DMS79 treated with DMSO at 0.1 percent for 48 hours (cell line): Measurements from ENCODE around the gene MET.
A peak's percentile ranks its signal among the peaks of the same experiment; 100 is the strongest.

Experiments
- DNase-seq: peaks from one replicate; lab custom pipeline; 2025; lab: John Stamatoyannopoulos, UW

The MET gene

DNA sequence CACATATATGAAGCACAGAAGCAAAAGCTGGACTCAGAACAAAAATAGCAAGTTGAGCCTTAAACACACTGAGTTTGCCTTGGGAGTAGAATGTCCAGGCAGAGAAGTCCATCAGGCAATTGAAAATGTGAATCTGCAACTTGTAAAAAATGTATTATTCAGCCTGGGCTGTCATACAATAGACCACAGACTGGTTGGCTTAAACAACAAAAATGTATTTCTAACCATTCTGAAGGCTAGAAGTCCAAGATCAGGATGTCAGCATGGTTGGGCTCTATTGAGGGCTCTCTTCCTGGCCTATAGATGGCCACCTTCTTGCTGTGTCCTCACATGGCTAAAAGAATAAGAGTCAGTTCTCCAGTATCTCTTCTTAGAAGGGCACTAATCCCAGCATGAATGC lies 113.8 kb downstream of the MET start:
- no peak for DNase-seq

DNA sequence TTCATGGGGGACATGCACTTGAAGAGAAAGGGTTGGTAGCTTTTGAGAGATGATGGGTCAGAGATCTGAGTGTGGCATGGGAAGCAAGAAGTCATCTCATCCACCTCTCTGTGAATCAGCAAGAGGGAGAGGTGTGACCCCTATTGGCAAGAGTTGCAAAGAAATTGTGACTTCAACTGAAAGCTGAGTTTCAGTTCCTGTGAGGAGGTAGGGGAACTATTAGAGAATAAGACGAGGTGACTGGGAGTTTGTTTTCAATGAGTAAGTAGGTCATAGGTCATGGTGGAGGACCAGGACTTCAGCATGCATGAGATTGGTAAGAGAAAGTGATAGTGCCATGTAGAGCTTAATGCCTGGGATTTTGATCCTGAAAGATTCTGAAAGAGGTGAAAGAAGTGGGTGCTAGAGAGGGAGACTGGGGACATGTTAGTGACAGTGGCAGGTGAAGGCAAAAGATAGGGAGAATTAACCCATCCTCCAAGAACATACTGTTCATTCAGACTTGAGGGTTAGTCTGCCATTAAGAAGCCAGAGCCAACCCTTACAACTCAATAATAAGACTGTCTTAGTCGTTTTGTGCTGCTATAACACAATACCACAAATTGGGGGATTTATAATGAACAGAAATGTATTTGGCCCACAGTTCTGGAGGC lies 114.9 kb downstream of the MET start:
- no peak for DNase-seq

DNA sequence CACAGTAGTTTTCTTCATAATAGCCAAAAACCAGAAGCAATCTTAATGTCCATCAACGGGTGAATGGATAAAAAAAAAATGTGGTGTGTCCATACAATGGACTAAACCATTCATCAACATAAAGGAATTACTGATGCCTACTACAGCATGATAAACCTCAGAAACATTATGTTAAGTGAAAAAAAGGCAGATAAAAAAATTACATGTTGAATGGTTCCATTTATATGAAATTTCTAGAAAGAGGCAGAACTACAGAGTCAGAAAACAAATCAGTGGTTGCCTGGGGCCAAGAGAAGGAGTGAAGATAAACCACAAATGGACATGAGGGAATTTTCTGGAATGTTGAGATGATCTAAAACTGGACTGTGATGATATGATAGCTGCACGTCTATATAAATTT lies 115.9 kb downstream of the MET start:
- no peak for DNase-seq

DNA sequence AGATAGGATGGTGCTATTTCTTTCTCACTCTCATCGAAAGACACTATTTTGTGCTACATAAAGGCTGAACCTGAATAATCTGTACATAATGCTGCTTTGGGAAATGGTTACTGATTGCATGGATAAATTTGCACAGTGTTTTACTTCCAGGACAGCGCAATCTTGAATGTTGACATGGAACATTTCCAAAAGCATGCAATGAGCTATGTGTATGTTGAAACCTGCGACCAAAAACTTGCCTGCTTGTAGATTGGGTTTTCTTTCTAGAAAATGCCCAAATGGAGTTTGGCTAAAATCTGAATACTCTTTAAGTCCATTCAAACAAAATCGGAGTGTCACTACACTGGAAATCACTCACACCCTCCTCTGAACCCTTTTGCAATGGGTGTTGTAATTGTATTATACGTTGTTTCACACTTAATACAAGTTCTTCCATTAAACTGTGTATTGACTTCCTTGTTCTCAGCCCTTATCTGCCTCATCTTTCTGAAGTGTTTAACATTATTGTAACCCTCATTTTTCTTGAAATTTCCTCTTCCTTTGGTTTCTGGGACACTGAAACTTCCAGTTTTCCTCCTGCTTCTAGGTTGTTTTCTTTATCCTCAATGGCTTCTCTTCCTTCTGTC lies 116.7 kb downstream of the MET start:
- DNase-seq = no peak

DNA sequence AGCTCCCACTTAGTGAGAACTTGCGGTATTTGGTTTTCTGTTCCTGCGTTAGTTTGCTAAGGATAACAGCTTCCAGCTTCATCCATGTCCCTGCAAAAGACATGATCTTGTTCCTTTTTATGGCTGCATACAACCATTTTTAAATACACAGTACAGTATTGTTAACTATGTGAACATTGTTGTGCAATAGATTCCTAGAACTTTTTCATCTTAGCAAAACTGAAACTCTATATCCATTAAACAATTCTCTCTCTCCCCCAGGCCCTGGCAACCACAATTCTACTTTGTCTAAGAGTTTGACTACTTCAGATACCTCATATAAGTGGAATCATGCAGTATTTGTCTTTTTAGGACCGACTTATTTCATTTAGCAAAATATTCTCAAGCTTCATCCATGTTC lies 118.0 kb downstream of the MET start:
- DNase-seq = no peak

DNA sequence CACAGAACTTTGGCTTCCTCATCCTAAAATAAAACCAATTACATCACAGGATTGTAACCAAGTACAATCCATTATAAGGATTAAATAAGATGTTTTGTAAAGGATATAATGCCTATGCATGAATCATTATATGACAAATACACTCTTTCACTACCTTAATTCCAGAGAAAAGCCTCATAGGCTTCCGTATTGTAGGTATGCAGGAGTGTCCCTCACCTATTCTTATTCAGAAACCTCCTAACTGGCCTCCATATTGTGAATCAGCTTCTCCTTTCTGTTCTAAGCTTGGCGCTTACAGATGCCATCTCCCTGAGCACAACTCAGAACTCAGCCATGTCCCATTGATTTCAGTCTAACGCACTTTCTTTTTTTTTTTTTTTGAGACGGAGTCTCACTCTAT lies 120.8 kb downstream of the MET start:
- no peak for DNase-seq

DNA sequence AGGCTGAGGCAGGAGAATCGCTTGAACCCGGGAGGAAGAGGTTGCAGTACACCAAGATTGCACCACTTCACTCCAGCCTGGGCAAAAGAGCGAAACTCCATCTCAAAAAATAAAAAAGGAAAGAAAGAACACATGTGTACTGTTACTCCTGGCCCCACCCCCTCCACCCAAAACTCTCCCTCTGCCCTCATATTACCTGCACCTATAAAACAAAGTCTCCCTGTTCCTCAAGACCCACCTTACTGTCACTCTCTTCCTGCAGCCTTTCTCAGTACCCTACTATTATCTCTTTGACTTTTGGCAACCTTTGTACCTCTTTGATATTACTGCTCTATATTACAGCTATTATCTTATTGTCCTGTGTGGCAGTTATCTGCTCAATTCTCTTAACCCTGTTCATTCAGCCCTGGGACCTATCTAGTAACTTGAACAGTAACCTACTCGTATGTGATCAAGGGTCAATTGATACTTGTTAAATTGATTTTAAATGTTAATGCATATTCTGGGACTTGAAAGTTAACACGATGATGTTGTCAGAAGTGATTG lies 121.9 kb downstream of the MET start:
- no peak for DNase-seq

DNA sequence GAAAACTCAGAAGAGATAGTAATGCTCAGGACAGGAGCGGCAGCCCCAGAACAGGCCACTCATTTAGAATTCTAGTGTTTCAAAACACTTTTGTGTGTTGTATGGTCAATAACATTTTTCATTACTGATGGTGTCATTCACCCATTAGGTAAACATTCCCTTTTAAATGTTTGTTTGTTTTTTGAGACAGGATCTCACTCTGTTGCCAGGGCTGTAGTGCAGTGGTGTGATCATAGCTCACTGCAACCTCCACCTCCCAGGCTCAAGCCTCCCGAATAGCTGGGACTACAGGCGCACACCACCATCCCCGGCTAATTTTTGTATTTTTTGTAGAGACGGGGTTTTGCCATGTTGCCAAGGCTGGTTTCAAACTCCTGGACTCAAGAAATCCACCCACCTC lies 124.5 kb downstream of the MET start:
- no peak for DNase-seq

DNA sequence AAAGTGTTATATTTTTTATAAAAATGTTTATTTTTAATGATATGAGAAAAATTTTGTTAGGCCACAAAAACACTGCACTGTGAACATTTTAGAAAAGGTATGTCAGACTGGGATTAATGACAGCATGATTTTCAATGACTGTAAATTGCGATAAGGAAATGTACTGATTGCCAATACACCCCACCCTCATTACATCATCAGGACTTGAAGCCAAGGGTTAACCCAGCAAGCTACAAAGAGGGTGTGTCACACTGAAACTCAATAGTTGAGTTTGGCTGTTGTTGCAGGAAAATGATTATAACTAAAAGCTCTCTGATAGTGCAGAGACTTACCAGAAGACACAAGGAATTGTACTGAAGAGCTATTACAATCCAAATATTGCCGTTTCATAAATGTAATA lies 125.6 kb downstream of the MET start:
- DNase-seq = no peak

DNA sequence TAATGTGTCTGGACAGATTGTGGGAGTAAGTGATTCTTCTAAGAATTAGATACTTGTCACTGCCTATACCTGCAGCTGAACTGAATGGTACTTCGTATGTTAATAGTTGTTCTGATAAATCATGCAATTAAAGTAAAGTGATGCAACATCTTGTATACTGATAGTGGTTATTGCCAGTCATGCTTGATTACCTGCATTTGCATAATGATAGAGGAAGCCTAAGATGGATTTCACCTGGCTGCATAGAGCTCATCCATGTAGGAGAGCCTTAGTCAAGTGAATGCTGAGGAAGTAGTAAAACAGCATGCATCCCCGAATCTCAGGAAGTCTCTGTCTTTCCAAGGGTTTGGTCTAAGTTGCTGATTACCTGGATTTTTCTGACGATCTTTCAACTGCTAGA lies 126.2 kb downstream of the MET start:
- DNase-seq = no peak

DNA sequence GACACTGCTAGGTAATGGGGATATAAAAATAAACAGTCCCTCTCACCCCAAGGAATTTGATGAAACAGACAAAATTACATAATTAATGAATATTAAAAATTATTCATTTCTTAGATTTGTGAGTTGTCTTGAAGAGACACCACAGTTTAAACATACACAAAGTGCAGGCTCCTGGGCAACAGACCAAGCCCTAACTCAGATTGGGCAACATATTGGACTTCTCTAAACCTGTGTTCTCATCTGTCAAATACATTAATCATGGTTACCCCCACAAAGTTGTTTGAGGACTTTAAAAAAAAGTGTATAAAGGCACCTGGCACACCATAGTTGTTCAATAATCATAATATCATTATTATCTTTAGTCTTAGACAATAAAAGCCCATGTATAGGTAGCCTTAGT lies 127.9 kb downstream of the MET start:
- no peak for DNase-seq

DNA sequence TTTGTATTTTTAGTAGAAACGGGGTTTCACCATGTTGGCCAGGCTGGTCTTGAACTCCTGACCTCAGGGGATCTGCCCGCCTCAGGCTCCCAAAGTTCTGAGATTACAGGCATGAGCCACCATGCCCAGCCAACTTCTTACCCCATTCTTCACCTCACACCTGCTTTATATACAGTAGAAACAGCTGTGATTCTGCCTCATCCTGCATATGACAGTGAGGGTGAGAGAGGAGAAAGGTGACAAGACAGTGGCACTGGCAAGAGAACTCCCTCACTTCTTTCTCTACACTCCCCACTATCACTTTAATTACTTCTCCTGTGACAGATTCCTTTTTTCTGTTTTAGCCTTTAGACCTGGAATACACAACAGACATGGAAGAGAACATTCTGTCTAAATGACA lies 128.6 kb downstream of the MET start:
- no peak for DNase-seq

DNA sequence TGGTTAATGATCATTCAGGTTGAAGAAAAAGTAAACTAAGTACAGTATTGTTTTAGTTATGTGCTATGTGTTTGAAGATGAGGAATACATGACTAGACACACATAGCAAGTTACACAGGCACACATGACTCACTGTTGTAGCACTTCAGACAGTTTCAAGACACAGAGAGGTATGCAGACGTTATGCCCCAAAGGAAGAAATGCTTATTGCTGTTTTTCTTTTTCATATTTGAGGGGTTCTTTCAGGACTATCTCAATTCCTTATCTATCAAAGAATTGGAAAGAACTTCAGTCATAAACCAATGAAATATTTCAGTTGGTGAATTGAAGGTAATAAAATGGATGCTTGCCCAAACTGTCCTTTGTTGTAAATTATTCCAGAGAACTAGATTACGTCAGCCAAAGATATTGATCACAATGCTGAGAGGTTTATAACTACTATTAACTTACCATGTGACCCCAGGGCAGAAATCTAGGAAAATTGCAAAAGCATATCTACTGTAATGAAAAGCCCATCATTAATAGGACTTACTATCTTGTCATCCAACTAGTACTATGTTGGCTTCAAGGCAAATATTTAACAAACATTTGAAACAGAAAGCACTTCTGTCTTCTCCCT lies 129.2 kb downstream of the MET start:
- no peak for DNase-seq

DNA sequence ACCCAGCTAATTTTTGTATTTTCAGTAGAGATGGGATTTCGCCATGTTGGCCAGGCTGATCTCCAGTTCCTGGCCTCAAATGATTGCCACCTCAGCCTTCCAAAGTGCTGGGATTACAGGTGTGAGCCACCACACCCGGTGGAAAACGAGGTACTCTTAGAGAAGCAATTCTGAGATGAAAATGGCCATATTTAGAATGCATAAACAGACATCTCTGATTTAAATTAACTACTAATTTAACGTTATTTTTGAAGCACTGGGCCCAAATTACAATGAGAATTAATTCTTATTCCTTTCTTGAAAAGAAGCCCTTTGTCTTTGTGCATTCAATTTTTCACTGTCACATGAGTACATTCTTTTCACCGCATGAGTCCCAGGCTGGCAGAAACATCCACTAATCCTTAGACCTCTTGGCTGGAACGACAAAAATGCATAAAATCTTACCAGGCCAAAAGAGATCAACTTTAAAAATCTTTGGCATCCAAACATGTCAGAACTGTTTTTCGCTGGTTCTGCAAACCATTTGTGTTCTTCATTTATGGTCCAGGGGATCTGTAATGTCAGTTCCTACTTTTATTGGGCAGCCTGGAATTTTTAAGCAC lies 130.2 kb downstream of the MET start:
- DNase-seq = no peak

DNA sequence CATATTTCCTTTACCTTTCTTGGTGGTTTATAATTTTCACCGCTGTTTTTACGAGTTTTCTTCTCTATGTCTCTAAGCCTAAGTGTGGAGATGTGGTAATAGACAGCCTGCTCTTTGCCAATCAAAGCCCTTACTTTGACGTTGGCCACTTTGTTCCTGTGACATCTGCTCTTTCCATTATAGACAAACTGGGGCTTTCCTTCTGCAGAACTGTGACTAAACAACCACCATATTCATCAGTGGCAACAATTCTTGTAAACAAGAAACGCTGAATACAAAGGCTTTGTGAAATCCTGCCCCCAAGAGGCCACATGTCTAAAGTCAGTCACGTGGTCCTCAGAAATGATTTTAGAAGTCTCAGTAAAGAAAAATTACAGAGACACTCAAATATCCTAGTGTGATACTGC lies 130.8 kb downstream of the MET start:
- peak; percentile 52 for DNase-seq

DNA sequence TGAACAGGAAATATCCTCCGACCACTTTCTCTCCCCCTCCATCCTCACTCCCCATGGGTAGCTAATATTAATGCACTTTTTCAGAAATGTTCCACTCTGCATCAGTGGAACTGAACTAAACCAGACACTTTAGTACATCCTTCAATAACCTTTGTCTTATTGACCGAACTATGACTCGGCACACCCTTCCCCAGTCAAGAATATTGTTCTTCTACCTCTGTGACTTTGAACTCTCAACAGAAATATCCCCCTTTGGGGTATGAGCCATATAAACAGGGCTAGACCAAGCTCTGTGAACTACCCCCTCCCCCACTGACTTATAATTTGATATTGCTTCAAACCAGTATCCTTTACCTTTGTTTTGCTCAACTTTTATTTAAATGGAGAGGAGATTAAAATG lies 132.5 kb downstream of the MET start:
- no peak for DNase-seq

DNA sequence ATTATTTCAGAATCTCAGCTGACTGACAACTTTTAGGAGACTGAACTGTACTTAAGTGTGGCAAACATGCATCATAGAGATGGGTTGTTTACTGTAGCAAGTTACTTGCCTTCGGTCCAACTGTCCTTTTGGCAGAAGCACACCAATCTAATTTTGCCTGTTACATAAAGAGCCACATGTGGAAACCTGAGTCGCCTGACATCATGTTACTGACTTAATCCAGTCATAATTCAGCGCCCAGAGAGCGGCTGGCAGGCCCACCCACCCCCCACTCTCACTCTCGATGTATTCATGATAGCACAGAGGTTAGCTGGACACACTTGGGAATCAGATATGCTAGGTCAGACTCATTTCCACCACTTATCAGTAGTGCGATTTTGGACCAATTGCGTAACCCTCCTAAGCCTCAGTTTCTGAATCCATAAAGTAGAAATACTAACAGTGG lies 133.1 kb downstream of the MET start:
- no peak for DNase-seq

DNA sequence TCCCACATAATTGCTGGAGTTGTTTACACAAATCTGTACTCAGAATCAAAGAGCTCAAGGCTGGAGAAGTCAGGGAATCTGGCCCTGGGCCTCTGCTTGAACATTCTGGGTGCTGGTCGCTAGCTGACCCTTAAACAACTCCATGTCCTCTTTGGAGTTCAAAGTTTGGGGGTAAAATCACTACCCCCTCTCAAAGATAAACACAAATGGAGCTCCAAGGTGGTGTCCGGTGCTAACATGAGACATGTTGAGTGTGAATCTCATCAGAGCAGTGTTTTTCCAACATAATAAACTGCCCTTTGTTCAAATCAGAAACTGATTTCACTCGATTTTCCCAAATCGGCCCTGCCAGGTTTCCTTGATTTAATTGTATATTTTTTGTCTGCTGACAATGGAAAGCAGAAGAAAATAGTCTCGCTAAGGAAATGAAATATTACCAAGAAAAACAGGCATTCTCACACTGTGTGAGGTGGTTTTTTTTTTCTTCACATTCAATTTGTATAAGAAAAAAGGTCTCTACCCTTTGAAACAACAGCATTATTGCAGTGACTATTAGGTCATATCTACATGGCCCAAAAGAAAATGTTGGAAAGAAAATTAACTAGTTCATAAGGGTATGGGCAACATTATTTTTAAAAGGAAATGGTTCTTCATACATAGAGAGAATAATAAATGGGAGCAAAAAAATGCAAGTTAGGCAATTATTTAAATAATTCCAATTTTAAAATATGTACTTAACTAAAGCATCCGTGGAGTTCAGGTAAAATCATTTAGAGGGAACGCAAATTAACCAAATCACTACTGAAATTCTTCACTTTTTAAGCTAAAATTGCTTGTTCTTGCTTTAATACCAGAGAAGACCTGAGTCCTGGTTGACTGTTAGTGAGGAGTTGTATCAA lies 134.3 kb downstream of the MET start:
- DNase-seq = no peak

DNA sequence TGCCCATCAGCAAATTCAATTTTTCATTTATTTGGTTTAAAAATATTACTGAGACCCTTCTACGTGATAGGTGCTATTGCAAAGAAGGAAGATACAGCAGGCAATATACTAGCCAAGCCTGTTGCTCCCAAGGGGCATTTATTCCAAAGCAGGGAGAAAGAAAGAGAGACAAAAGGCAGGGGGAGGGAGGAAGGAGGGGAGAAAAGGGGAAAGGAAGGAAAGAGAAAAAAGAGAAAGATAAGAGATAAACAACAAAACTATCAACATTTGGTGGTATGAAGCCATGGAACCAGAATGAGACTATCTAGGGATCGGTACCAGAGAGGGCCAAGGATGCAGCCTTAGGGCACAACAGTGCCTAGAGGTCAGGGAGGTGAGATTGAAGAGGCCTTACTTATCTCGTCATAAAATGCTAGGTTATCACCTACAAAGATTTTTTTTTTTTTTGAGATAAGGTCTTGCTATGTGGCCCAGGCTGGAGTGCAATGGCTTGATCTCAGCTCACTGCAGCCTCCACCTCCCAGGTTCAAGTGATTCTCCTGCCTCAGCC lies 135.1 kb downstream of the MET start:
- DNase-seq = no peak

DNA sequence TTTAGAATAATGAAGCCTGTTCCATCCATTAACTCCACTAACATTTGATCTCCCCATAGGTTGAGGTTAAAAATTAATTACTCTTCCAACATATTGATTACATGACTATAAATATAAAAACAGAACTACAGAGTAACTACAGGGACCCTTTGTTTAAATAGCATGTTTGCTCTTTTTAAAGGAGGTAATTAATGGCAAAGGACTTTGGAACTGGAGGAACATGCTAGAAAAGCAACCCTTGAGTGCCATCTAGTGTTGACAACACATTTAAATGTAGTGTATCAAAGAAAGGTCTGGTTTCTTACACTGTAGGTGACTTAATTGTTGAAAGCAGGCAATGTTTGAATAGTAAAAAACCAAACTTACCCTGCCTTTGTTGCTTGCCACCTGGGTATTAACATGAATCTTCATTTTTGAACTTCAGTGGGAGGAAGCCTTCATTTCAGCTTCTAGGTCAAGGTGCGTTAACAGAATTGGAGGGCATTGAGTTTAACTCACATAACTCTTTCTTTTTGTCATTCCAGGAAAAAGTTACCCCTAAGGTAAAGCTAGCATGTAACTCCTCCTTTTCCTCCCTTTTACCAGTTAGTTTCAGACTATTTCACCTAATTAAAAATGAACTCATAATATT lies 137.8 kb downstream of the MET start:
- DNase-seq = peak; percentile 87
